ENCODE measurements around the gene GPC2.
"Not testable (repeated sequence)": the region's sequence is repeated elsewhere in the genome, so short reads cannot be mapped to it uniquely, and the experiment has no call there.

The GPC2 gene

DNA sequence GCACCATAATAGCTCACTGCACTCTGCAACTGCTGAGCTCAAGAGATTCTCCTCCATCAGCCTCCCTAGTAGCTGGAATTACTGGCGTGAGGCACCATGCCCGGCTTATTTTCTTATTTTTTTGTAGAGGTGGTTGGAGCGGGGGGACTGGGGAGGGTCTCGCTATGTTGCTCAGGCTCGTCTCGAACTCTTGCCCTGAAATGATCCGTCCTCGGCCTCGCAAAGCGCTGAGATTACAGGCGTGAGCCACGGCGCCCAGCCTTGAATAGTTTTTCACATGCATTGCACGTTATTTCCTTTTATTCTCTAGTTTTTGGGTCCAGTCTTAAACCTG, 29.0 kb downstream of the GPC2 start:
- no peak for DNase-seq

GRCh38 chr7:100147278-100147677, 29.9 kb downstream of the GPC2 start:
- no peak for DNase-seq

DNA sequence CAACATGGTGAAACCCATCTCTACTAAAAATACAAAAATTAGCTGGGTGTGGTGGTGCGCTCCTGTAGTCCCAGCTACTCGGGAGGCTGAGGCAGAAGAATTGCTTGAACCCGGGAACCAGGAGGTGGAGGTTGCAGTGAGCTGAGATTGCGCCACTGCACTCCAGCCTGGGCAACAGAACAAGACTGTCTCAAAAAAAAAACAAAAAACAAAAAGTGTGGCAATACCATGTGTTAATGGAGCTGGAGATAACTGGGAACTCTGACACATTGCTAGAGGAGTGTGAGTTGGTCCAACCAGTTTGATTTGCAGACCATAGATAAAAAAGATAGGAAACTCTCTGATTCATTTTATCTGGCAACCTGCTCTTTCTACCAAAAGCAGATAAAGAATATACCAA, 30.8 kb downstream of the GPC2 start:
- DNase-seq = peak; percentile 68

- DNase-seq = no peak
Observed at GRCh38 chr7:100142461-100142860, 34.7 kb downstream of the GPC2 start.

GRCh38 chr7:100141555-100141949, 35.6 kb downstream of the GPC2 start:
- no peak for DNase-seq

- no peak for DNase-seq
Observed at GRCh38 chr7:100137851-100138760, 39.1 kb downstream of the GPC2 start.

GRCh38 chr7:100132697-100133151, 44.5 kb downstream of the GPC2 start:
- DNase-seq = peak; percentile 78

- DNase-seq = no peak
Observed at GRCh38 chr7:100132126-100132525, 45.1 kb downstream of the GPC2 start.

GRCh38 chr7:100130608-100131453, 46.4 kb downstream of the GPC2 start:
- DNase-seq = peak; percentile 64

DNA sequence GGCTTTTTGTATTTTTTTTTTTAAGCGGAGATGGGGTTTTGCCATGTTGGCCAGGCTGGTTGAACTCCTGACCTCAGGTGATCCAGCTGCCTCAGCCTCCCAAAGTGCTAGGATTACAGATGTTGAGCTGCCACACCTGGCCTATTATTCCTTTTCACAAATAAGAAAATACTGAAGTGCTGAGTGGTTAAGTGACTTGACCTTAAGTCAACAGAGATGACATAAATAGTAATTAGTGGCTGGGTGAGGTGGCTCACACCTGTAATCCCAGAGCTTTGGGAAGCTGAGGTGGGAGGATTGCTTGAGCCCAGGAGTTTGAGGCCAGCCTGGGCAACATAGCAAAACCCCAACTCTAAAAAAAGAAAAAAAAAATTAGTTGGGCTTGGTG, 47.0 kb downstream of the GPC2 start:
- not testable (repeated sequence) for DNase-seq

- DNase-seq = no peak
Observed at GRCh38 chr7:100128637-100128963, 48.6 kb downstream of the GPC2 start.

- peak; percentile 52 for DNase-seq
Observed at GRCh38 chr7:100127866-100128636, 49.1 kb downstream of the GPC2 start.

DNA sequence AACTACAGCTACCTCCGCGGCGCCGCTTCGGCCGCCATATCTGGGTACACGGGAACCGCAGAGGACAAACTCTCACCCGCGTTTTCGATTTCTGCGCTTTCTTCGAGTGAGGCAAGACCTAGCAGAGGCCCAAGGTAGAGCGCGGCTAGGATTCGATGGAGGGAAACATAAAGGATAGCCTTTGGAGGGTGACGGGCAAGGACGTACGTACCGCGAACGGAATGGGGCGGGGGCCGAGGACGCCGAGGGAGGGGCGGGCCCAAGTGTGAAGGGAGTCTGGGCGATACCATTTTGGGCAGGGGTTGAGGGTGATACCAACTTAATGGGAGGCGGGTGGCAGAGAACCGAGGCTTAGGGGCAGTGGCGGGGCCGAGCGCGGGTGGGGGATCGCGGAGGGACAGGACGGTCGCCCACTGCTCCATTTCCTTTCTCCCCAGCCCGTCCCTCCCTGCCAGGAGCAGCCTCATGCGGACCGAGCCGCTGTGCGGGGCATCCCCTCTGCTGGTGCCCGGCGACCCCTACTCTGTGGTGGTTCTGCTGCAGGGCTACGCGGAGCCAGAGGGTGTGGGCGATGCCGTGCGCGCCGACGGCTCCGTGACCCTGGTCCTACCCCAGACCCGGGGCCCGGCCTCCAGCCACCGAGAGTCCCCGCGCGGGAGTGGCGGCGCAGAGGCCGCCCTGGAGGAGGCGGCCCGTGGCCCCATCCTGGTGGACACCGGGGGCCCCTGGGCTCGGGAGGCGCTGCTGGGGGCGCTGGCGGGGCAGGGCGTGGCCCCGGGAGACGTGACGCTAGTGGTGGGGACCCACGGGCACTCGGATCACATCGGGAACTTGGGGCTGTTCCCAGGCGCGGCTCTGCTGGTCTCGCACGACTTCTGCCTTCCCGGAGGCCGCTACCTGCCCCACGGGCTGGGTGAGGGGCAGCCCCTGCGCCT, 50.0 kb downstream of the GPC2 start, which contains the start of gene MBLAC1:
MBLAC1 (plus strand) TSS at position 37 of the 935 bp plus-strand sequence; CDS start at position 466, 429 bp downstream.
- DNase-seq = peak; percentile 92

GRCh38 chr7:100126239-100126930, 50.8 kb downstream of the GPC2 start:
- no peak for DNase-seq

- peak; percentile 64 for DNase-seq
Observed at GRCh38 chr7:100124301-100125230, 52.6 kb downstream of the GPC2 start.

DNA sequence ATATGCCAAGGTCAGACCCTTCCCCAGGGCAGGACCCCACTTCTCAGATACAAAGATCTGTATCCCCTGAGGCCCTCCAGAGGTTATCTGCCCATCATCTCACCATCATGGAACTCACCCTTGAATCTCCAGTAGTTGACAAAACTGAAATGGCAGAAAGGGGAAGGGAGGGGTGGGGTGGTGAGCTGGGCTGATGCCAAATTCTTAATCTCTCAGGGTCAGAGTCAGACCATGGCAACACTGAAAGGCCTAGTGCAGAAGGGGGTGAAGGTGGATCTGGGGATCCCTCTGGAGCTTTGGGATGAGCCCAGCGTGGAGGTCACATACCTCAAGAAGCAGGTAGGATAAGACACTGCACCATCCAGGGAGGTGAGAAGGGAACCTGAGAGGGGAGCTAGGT, 54.6 kb downstream of the GPC2 start:
- DNase-seq = peak; percentile 90

DNA sequence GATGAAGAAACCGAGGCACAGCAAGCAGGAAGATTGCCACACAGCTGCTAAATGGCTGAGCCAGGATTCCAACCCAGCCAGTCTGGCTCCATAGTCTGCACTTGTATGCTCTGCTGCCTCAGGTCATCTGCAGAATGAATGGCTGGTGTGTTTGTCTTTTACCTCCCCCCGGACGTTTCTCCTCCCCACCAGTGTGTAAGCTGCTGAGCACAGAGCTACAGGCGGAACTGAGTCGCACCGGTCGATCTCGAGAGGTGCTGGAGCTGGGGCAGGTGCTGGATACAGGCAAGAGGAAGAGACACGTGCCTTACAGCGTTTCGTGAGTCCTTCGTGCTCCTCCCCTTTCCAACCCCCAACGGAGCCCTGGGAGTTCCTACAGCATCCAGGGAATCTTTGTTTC, 55.1 kb downstream of the GPC2 start:
- DNase-seq = no peak

DNA sequence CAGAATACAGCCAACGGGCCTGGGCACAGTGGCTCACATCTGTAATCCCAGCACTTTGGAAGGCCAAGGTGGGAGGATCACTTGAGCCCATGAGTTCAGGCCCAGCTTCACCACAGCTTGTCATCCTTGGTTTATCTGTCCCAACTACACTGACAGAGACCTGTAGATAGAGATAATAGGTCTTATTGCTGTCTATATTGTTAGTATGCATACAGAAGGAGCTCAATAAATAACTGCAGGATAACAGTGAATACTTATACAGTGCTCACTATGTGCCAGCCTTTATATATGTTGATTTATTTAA, 56.5 kb downstream of the GPC2 start:
- peak; percentile 66 for DNase-seq

GRCh38 chr7:100119970-100120732, 57.0 kb downstream of the GPC2 start:
- peak; percentile 71 for DNase-seq
